ENCODE results near the gene ZBTB2.

The ZBTB2 gene

GRCh38 chr6:151391471-151392413 is at the start of gene ZBTB2:
Gene ZBTB2 (minus strand): TSS chr6:151391559. CDS start chr6:151373637, 17,922 bp downstream.
- peak; percentile 25 for DNase-seq

- DNase-seq: no peak
These were observed 49.6 kb upstream of the ZBTB2 start for GRCh38 chr6:151440930-151441329.

- DNase-seq: no peak
These were observed 49.1 kb upstream of the ZBTB2 start for GRCh38 chr6:151440498-151440897.

GRCh38 chr6:151437401-151437800 is 46.0 kb upstream of the ZBTB2 start:
- no peak for DNase-seq

GRCh38 chr6:151436802-151437201 is 45.4 kb upstream of the ZBTB2 start:
- DNase-seq: no peak

- DNase-seq: no peak
These were observed 44.9 kb upstream of the ZBTB2 start for GRCh38 chr6:151436300-151436699.

GRCh38 chr6:151434369-151434768 is 43.0 kb upstream of the ZBTB2 start:
- no peak for DNase-seq

- DNase-seq: no peak
These were observed 41.3 kb upstream of the ZBTB2 start for GRCh38 chr6:151432651-151433050.

GRCh38 chr6:151431337-151431736 is 40.0 kb upstream of the ZBTB2 start:
- DNase-seq: no peak

GRCh38 chr6:151430886-151431285 is 39.5 kb upstream of the ZBTB2 start:
- no peak for DNase-seq

- DNase-seq: no peak
These were observed 36.9 kb upstream of the ZBTB2 start for GRCh38 chr6:151428093-151428735.

GRCh38 chr6:151425561-151425960 is 34.2 kb upstream of the ZBTB2 start:
- no peak for DNase-seq

- no peak for DNase-seq
These were observed 31.6 kb upstream of the ZBTB2 start for GRCh38 chr6:151422981-151423380.

- no peak for DNase-seq
These were observed 26.1 kb upstream of the ZBTB2 start for GRCh38 chr6:151417477-151417876.

GRCh38 chr6:151414641-151415260 is 23.4 kb upstream of the ZBTB2 start:
- no peak for DNase-seq

- no peak for DNase-seq
These were observed 22.2 kb upstream of the ZBTB2 start for GRCh38 chr6:151413372-151414145.

GRCh38 chr6:151412909-151413308 is 21.6 kb upstream of the ZBTB2 start:
- DNase-seq: no peak

GRCh38 chr6:151409679-151410078 is 18.3 kb upstream of the ZBTB2 start:
- no peak for DNase-seq

- no peak for DNase-seq
These were observed 17.9 kb upstream of the ZBTB2 start for GRCh38 chr6:151409260-151409659.

GRCh38 chr6:151408858-151409257 is 17.5 kb upstream of the ZBTB2 start:
- DNase-seq: no peak

- no peak for DNase-seq
These were observed 12.6 kb upstream of the ZBTB2 start for GRCh38 chr6:151403919-151404308.

- DNase-seq: no peak
These were observed 10.9 kb upstream of the ZBTB2 start for GRCh38 chr6:151402228-151402627.

GRCh38 chr6:151400473-151400872 is 9.1 kb upstream of the ZBTB2 start:
- no peak for DNase-seq
